ES-I3 (cell line): ENCODE data around the gene ARAP3.

Experiments
- H3K36me3 ChIP-seq: 2 replicates; pipeline ENCODE4 v1.6.1; 2013; ENCODE audit warnings: mild to moderate bottlenecking, low read length, control low read depth, moderate library complexity; ENCODE audit not compliant: insufficient read depth
- H3K4me1 ChIP-seq: 2 replicates; pipeline ENCODE4 v1.6.1; 2013; ENCODE audit warnings: mild to moderate bottlenecking, control low read depth, low read length; ENCODE audit not compliant: insufficient read depth
- H3K9ac ChIP-seq: 2 replicates; pipeline ENCODE4 v1.6.1; 2013; ENCODE audit warnings: low read depth, mild to moderate bottlenecking, low read length, moderate library complexity
- H3K9me3 ChIP-seq: 2 replicates; pipeline ENCODE4 v1.6.1; 2013; ENCODE audit warnings: mild to moderate bottlenecking, low read length, moderate library complexity; ENCODE audit not compliant: control insufficient read depth, insufficient read depth

ARAP3 gene

GRCh38 chr5:141636106-141636412 is 46.0 kb downstream of the ARAP3 start:
- no peaks in the 10 kb centered on the region for H3K9me3 ChIP-seq
- H3K4me1 ChIP-seq = peaks cover 3% of the 10 kb centered on the region; the same call in 1 of the 2 replicates
- H3K36me3 ChIP-seq = peaks cover 4% of the 10 kb centered on the region; the same call in 1 of the 2 replicates
- peak overlapping the region; percentile 97 for H3K9ac ChIP-seq

GRCh38 chr5:141635646-141636045 is 46.4 kb downstream of the ARAP3 start:
- Histone ChIP-seq H3K9ac (peak overlapping the region; percentile 97), H3K9me3 (no peaks in the 10 kb centered on the region), H3K36me3 (peaks cover 3% of the 10 kb centered on the region; the same call in 1 of the 2 replicates), H3K4me1 (peaks cover 3% of the 10 kb centered on the region; the same call in 1 of the 2 replicates)

- H3K36me3 ChIP-seq = peaks cover 4% of the 10 kb centered on the region; the same call in 1 of the 2 replicates
- no peaks in the 10 kb centered on the region for H3K9me3 ChIP-seq
- H3K4me1 ChIP-seq = peaks cover 3% of the 10 kb centered on the region; the same call in 1 of the 2 replicates
- H3K9ac ChIP-seq = no peak overlapping the region
Measured at GRCh38 chr5:141634720-141635119, 47.3 kb downstream of the ARAP3 start.

GRCh38 chr5:141633871-141634561 is 48.0 kb downstream of the ARAP3 start:
- no peaks in the 10 kb centered on the region for H3K9me3 ChIP-seq
- peaks cover 3% of the 10 kb centered on the region; the same call in 1 of the 2 replicates for H3K4me1 ChIP-seq
- no peak overlapping the region for H3K9ac ChIP-seq
- peaks cover 11% of the 10 kb centered on the region; the same call in 1 of the 2 replicates for H3K36me3 ChIP-seq

- Histone ChIP-seq H3K4me1 (peaks cover 3% of the 10 kb centered on the region; the same call in 1 of the 2 replicates), H3K9ac (no peak overlapping the region), H3K9me3 (no peaks in the 10 kb centered on the region), H3K36me3 (peaks cover 22% of the 10 kb centered on the region)
Measured at GRCh38 chr5:141632650-141633049, 49.4 kb downstream of the ARAP3 start.

GRCh38 chr5:141630570-141631140 is 51.4 kb downstream of the ARAP3 start:
- Histone ChIP-seq H3K4me1 (no peaks in the 10 kb centered on the region), H3K9me3 (no peaks in the 10 kb centered on the region), H3K9ac (no peak overlapping the region), H3K36me3 (peaks cover 30% of the 10 kb centered on the region)

- no peaks in the 10 kb centered on the region for H3K9me3 ChIP-seq
- peaks cover 8% of the 10 kb centered on the region for H3K4me1 ChIP-seq
- H3K9ac ChIP-seq = no peak overlapping the region
- peaks cover 35% of the 10 kb centered on the region for H3K36me3 ChIP-seq
Measured at GRCh38 chr5:141628175-141628788, 53.7 kb downstream of the ARAP3 start.

- H3K9ac ChIP-seq = no peak overlapping the region
- no peaks in the 10 kb centered on the region for H3K9me3 ChIP-seq
- peaks cover 20% of the 10 kb centered on the region for H3K36me3 ChIP-seq
Measured at GRCh38 chr5:141623611-141624010, 58.4 kb downstream of the ARAP3 start.

GRCh38 chr5:141623186-141623585 is 58.8 kb downstream of the ARAP3 start:
- H3K9me3 ChIP-seq = no peaks in the 10 kb centered on the region
- peaks cover 12% of the 10 kb centered on the region for H3K4me1 ChIP-seq
- no peak overlapping the region for H3K9ac ChIP-seq
- H3K36me3 ChIP-seq = peaks cover 19% of the 10 kb centered on the region

More at GRCh38 chr5:141623611-141624010, 58.4 kb downstream of the ARAP3 start:
- H3K4me1 ChIP-seq = peaks cover 12% of the 10 kb centered on the region

GRCh38 chr5:141618804-141619554 is 63.1 kb downstream of the ARAP3 start, which contains the start of gene DIAPH1:
DIAPH1 (minus strand) TSS chr5:141619000; CDS start chr5:141618914, 86 bp downstream.
- Histone ChIP-seq H3K9ac (peak within 1 kb of the TSS; percentile 98), H3K9me3 (no peaks in the 10 kb centered on the region), H3K36me3 (peaks cover 6% of the 10 kb centered on the region), H3K4me1 (peaks cover 21% of the 10 kb centered on the region)

- peaks cover 6% of the 10 kb centered on the region for H3K36me3 ChIP-seq
- H3K9me3 ChIP-seq = no peaks in the 10 kb centered on the region
- peaks cover 21% of the 10 kb centered on the region for H3K4me1 ChIP-seq
- peak overlapping the region; percentile 98 for H3K9ac ChIP-seq
Measured at GRCh38 chr5:141618030-141618803, 63.8 kb downstream of the ARAP3 start.

GRCh38 chr5:141617682-141618029 is 64.4 kb downstream of the ARAP3 start:
- Histone ChIP-seq H3K9ac (peak overlapping the region; percentile 98), H3K36me3 (peaks cover 6% of the 10 kb centered on the region), H3K9me3 (no peaks in the 10 kb centered on the region), H3K4me1 (peaks cover 22% of the 10 kb centered on the region)

- Histone ChIP-seq H3K36me3 (peaks cover 6% of the 10 kb centered on the region; the same call in 1 of the 2 replicates), H3K4me1 (peaks cover 22% of the 10 kb centered on the region), H3K9me3 (no peaks in the 10 kb centered on the region), H3K9ac (peak overlapping the region; percentile 98; the same call in 1 of the 2 replicates)
Measured at GRCh38 chr5:141617128-141617527, 64.9 kb downstream of the ARAP3 start.
